T-helper 2 cell (primary cell): Measurements from ENCODE around the gene TANGO2.

Experiments used
- DNase-seq, 5 experiments: peaks; one replicate each; pipeline versions ENCODE4 v3.0.0 to v3.0.0-alpha.2; 2012 to 2022

Gene TANGO2

DNA sequence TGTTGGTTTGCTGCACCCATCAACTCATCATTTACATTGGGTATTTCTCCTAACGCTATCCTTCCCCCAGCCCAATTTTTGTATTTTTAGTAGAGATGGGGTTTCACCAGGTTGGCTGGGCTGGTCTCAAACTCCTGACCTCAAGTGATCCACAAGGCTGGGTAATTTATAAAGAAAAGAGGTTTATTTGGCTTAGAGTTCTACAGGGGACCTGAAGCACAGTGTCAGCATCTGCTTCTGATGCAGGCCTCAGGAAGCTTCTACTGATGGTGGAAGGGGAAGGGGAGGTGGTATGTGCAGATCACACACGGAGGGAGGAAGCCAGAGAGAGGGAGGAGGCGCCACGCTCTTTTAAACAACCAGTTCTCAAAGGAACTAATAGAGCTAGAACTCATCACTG is 25.8 kb downstream of the TANGO2 start:
- no peak for DNase-seq

DNA sequence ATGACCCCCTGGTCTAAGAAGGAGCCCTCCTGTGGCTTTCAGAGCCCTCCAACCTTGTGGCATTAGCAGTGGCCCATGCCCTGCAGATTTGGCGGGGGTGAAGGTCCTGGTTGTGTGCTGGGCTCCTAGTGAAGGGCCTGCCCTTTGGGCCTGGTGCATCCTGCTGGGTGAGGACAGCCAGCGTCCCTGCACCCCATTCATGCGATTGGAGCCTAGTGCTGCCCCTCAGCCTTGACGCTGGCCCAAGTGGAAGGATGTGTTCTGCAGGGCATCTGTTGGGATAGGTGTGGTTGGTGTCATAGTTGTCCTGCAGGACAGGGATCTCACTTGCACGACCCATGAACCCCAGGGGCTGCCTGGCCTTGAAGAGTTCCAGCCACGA is 31.0 kb downstream of the TANGO2 start:
- DNase-seq = no peak

DNA sequence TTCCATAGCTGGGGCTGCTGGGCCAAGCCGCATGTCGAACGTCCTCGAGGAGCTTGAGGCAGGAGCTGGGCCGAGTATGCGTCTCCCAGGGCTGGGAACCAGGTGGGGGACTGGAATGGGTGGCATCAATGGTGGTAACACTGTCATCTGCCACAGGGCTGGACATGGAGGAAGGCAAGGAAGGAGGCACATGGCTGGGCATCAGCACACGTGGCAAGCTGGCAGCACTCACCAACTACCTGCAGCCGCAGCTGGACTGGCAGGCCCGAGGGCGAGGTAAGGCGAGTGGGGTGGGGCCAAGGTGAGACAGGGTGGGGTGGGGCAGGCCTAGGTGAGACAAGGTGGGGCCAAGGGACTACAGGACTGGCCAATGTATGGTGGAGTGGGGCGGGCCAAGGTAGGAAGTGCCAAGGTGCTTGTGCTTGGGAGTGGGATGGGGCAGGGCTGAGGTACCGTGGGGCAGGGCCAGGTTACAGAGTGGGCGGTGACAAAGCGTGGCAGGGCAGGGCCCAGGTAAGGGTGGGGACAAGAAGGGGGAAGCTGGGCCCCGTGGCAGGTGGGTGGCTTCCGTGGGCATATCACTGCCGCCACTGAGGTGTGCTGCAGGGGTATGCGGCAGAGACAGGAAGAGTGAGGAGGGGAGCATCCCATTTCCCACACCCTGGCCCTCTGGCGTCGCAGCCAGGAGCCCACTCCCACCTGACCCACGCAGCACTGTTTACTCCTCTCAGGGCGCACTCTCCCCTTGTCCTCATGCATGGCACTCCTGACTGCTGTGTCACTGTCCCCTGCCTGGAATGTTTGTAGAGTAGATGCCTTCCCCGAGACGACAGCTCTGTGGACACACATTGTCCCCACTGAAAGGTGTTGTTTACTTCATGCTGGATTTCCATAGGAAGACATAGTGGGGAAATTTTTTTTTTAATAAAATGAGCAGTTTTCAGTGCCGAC is 31.7 kb downstream of the TANGO2 start:
- no peak for DNase-seq

DNA sequence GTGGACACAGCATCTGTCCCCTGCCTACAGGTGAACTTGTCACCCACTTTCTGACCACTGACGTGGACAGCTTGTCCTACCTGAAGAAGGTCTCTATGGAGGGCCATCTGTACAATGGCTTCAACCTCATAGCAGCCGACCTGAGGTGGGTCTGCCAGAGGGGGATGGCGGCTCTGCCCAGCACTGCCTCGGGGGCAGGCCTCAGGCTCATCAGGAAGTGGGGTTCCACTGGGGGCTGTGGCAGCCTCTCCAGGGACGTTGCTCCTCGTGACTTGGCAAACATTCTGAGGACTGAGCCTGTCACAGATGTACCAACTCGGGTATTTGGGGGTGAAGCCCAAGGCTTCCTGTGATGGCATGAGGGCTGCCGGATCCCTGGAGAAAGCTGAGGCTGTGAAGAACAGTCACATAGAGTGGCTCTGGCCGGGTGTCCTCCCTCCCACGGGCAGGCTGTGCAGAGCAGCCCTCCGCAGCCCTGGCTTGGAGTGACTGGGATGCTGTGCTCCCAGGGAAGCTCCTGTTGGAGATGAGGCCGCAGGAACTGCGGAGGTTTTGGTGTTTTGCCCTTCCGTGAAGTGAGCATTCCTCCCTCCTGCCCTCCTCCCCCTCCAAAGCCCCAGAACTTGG is 32.6 kb downstream of the TANGO2 start:
- DNase-seq = no peak

- DNase-seq = no peak
These were observed 33.1 kb downstream of the TANGO2 start for GRCh38 chr22:20054034-20054427.

DNA sequence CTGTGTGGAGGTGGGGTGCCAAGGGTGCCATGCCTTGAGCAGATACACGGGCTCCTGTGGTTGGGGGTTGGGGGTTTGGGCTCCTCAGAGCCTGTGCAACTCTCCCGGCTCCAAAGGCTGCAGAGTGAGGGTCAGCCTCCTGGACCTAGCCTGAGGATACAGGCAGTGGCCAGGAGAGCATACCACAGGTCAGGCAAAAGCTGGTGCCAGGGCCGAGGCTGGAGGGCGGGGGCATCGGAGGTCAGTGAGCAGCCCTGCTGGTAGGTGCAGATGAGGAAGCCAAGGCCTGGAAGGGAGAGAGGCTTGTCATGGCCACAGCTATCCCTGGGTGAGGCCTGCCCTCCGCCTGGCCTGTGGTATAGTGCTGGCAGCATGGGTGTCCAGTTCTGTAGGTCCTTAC is 33.6 kb downstream of the TANGO2 start:
- DNase-seq = no peak

GRCh38 chr22:20055144-20055543 is 34.2 kb downstream of the TANGO2 start:
- DNase-seq = no peak

DNA sequence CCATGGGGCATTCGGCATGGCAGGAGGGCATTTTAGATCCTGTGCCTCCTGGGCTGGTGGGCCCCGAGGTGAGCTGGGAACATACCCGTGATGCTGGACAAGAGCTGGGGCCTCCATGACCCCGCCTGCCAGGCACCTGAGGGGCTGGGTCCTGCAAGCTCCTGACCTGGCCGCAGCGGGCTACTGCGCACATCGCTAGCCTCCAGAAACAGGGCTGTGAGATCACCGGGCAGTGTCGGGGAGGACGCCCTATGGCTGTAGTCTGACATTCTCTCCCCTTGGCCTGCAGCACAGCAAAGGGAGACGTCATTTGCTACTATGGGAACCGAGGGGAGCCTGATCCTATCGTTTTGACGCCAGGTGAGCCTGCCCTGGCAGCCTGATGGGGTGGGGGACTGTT is 34.7 kb downstream of the TANGO2 start:
- no peak for DNase-seq

- DNase-seq = no peak
These were observed 35.3 kb downstream of the TANGO2 start for GRCh38 chr22:20056161-20056560.

DNA sequence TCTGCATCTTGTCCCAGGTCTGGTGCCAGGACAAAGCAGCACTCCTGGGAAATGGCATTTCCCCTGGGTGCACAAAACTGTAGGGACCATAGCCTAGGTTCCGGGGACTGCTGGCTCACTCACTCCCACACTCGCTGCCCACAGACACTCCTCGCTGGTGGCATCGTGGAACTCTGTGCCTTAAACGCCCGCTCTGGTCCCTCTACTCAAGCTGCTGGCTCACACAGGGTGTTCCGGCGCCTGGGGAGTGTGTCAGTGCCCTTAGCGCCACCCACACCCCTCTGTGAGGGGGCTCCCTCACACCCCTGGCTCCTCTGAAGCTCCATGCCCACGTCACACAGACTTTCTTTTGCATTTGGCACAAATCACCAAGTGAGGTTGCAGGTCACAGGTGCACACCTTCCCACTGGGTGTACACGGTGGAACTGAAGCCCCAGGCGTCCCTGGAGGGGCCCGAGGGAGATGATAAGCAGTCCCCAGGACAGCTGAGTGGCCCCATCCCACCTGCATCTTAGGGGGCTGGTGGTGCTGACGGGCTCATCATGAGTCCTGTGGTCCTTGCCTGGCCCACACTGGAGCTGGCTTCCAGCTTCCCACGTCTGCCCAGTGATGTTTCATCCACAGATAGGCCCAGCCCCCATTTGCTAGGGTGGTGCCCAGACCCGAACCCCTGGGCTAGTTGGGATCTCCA is 35.9 kb downstream of the TANGO2 start:
- no peak for DNase-seq

DNA sequence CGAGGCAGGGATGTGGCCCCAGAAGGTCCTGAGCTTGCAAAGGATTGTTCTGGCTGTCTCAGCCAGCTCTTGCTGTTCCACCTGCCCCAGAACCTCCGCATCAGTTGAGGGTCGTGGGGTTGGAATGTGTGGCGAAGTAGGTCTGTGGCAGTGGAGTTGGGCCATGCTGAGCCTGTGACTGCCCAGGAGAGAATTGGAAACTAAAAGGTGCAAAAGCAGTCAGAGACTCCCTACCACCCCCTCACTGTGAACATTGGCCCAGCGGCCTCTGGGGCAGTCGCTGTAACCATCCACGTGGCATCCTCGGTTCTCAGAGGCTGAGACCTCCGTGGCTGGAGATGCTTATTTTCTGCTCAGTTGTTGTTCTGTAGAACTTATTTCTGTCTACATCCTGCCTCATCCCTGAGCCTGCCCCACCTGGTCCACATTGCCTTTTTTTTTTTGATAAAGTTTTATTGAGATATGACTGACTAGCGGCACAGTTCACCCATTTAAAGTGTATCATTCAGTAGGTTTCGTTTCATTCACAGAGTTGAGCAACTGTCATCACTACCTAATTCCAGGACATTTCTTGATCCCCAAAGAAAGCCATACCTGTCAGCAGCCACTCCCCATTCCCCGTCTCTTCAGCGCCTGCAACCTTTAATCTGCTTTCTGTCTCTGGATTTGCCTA is 36.8 kb downstream of the TANGO2 start:
- no peak for DNase-seq

DNA sequence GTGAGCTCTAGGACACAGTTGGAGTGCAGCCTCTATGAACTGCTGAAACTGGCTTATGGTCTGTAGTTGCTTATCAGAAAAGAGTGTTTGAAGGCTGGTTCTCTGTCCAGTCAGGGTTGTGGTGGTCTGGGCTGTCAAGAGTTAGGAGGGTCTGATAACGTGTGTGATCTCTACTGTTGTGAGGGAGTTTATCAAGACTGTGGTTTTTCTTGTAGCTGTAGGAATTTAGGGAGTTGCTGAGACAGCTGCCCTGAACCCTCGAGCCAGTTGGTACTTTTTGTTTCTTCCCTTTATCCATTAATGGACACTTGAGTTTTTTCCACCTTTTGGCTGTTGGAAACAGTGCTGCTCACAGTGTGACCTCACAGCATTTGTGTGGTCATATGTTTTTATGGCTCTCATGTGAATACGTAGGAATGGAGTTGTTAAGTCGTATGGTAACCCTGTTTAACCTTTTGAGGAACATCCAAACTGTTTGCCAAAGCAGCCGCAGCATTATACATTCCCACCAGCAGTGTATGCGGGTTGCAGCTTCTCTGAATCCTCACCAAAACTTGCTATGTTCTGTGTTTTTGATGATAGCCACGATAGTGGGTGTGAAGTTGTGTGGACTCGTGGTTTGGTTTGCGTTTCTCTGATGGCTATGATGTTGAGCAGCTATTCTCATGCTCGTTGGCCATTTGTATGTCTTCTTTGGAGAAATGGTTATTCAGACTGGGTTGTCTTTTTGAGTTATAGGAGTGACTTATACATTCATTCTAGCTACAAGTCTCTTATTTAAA is 38.3 kb downstream of the TANGO2 start:
- DNase-seq = peak in 1 of 5 experiments; percentile 20

GRCh38 chr22:20060700-20061480 is 40.0 kb downstream of the TANGO2 start:
- no peak for DNase-seq

DNA sequence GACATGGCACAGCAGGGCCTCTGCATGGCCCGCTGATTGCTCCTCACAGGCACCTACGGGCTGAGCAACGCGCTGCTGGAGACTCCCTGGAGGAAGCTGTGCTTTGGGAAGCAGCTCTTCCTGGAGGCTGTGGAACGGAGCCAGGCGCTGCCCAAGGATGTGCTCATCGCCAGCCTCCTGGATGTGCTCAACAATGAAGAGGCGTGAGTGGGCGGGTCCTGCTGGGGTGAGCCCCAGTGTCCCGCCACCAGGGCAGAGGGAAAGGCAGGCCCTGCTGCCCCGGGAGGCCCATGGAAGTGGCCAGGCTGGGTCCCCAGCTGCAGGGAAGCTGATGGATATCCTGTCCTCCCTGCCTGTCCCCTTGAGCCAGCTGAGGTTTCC is 40.6 kb downstream of the TANGO2 start:
- DNase-seq = no peak

DNA sequence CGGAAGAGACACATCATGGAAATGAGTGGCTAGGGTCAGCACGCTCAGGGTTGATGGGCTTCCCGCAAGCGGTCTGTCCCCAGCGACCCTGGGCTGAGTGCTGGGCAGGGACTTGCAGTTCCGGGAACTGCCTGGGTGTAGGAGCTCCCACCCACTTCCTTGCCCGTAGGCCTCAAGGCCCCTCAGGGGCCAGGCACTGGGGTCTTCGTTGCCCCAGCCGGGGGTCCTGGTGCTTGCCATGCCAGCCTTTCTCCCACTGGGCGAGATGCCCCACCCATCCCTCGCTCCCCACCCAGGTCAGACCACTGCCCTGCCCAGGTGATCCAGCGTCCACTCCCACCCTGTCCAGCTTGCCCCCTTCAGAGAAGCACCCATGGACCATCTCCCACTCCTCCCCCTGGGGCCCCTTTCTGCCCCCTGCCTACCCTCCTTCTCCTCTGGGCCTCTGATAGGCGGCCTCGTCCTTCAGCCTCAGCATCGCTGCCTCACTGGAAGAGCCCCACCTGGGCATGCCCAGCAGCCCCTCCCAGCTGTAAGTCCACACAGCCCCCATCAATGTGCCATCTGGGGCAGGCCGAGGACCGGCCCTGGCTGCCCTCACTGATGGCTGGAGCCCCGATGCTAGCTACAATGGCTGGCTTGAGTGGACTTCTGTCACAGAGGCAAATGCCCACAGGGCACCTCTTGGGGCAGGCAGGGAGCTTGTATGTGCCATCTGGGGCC is 41.3 kb downstream of the TANGO2 start:
- DNase-seq = no peak

DNA sequence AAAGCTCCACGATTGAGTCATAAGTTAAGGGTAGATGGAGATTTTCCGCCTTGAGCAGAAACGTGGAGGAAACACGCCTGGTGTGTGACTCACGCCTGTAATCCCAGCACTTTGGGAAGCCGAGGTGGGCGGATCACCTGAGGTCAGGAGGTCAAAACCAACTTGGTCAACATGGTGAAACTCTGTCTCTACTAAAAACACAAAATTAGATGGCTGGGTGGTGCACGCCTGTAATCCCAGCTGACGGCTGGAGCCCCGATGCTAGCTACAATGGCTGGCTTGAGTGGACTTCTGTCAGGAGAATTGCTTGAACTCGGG is 41.8 kb downstream of the TANGO2 start:
- no peak for DNase-seq

- no peak for DNase-seq
These were observed 42.6 kb downstream of the TANGO2 start for GRCh38 chr22:20063271-20064139.

DNA sequence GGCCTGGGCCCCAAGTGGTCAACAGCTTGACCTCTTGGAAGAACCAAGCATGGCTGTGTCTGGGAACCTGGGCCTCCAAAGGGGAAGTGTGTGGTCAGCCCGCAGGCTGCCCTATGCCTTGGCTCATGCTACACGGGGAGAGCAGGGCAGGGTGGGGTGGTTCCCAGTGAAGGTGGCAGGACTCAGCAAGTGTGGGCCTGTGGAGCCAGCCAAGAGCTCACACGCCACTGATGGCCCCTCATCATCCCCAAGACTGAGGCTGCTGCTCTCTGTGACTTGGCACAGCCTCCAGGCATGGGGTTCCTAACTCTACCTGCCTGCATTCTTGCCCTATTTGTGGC is 43.2 kb downstream of the TANGO2 start:
- no peak for DNase-seq

DNA sequence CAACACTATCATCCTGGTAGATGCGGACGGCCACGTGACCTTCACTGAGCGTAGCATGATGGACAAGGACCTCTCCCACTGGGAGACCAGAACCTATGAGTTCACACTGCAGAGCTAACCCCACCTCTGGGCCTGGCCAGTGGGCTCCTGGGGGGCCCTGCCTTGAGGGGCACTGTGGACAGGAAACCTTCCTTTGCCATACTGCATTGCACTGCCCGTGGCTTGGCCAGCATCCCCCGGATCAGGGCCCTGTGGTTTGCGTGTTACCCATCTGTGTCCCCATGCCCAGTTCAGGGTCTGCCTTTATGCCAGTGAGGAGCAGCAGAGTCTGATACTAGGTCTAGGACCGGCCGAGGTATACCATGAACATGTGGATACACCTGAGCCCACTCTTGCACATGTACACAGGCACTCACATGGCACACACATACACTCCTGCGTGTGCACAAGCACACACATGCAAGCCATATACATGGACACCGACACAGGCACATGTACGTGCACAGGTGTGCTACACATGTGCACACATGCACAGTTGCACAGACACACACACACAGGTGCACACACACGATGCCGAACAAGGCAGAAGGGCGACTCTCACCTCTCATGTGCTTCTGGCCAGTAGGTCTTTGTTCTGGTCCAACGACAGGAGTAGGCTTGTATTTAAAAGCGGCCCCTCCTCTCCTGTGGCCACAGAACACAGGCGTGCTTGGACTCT is 43.8 kb downstream of the TANGO2 start:
- no peak for DNase-seq
